NCI-H2227 treated with DMSO at 0.1 percent for 48 hours (cell line): ENCODE data around the gene PRODH2.
"Not testable (repeated sequence)": the region's sequence is repeated elsewhere in the genome, so short reads cannot be mapped to it uniquely, and the experiment has no call there.

ENCODE experiments used
- DNase-seq: peaks from one replicate; lab custom pipeline; 2025; lab: John Stamatoyannopoulos, UW

PRODH2 gene

GRCh38 chr19:35796645-35797542 lies 15.8 kb downstream of the PRODH2 start:
- DNase-seq, result no peak

DNA sequence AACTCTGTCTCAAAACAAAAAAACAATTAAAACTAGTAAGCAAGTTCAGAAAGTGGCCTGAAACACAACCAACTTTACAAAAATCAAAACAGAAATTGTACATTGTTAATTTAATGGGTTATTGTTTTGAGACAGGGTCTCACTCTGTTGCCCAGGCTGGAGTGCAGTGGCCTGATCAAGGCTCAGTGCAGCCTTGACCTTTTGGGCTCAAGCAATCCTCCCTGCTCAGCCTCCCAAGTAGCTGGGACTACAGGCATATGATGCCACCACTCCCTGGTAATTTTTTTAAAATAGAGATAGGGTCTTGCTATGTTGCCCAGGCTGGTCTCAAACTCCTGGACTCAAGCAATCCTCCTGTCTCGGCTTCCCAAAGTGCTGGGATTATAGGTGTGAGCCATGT lies 17.1 kb downstream of the PRODH2 start:
- DNase-seq, result not testable (repeated sequence)

DNA sequence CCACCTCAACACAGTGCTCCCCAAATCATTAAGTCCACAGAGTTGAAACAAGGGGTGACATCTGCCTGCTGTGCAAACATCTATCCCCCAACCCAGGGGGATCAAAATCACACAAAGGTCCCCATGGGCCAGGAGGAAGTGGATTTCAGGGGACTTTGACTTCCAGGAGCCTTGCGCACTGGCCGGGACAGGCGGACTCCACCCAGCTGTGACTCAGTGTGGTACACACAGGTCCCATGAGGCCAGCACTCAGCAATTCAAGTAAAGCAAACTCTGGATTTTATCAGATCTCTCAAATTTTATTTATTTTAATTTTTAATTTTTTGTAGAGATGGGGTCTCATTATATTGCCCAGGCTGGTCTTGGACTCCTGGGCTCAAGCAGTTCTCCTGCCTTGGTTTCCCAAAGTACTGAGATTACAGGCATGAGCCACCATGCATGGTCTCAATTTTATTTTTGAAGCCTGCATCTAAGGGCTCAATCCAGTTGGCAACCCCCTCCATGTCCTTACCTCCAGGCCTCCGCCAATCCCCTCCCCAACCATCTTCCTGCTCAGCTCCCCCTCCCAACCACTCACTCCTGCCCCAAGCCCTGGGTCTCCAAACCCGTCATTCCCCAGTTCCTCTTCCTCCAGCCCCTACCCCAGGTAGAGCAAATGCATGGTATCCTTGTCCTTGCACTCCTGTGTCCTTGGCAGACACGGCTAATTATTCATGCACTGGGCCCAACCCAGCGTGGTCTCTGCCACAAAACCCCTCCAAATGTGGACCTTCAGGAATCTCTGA lies 19.1 kb downstream of the PRODH2 start:
- DNase-seq, result no peak

DNA sequence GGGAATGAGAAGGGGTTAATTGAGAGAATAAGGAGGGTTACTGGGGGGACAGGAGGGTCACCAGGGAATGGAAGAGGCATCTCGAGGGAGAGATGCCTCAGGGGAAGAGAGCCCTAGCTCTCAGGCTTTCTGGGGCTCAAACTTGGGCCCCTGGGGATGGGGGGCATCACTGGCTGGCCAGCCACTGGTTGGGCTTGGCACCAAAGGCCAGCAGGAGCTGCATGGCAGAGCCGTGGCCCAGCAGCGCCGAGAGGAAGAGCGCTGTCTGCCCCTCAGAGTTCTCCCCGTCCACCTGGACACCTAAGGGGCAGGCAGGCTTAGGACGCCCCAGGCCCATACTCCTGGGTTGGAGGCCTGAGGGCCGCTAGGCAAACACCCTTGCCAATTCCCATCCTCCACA lies 19.8 kb downstream of the PRODH2 start:
- no peak for DNase-seq

DNA sequence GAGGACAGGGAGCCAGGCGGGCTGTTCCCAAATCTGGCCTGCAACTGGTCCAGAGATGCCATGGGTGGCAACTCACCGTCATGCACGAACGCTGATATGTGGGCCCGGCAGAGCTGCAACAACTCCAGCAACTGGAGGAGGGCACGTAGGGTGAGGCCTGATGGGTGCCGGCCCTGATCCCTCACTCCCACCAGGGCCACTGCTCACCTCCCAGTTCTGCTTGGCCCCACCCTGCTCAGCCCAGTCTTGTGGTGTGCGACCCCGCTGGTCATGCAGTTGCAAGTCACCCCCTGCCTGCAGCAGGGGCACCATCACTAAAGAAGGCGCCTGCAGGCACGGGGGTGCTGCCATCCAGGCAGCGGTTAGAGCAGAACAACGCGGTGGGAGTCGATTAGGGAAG lies 20.3 kb downstream of the PRODH2 start:
- no peak for DNase-seq

DNA sequence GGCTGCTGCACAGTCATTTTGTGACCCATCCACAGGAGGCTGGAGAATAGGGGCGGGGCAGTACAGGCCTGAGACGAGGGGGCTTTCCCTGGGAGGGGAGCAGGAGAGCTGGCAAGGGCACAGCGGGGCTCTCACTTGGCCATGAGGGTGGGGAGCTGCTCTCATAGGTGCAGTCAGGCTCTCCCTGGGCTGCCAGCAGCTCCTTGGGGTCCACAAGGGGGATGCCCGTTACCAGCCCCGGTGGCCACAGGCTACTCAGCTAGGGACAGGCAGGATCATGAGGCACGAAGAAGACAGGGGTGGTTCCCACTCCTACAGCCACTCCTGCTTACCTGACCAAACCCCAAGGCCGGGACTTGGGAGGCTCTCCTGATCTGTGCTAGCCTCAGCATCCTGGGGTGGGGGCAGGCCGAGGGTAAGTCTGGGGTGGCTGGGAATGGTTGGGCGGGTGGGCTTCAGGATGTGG lies 20.8 kb downstream of the PRODH2 start:
- no peak for DNase-seq

DNA sequence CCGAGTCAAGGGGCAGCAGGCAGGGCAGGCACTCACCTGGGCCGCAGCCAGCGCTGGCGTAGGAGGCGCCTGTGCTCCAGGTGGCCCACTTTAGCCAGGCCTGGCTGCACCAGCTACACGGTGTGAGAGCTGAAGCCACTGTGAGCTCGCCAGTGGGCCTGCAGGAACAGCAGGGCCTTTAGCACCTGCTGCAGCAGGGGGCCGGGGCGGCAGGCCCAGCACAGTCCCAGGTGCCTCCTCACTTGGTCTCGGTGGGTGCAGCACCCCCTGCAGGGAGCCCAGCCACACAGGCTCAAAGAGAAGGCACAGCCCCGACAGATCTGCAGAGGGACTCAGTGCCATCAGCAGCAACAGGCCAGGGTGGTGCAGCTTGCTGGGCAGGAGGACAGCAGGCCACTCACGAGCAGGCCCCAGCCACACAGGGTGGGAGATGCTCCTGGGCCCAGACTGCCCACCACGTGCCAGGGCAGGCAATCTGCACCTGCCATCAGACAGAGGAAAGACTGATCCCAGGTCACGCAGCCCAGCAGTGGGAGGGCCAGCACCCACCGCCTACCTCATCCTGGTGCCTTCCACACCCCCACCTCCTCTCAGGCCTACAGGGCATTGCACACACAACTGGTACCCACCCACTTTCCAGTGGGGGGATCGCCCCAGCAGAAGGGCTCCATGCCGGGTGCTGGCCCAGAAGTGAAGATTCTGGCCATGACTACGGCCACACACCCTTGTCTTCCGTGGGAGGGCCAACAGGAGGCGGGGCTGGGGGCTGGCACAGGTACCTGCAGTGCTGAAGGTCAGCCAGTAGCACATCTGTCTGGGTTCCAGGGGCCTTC lies 21.4 kb downstream of the PRODH2 start:
- no peak for DNase-seq

DNA sequence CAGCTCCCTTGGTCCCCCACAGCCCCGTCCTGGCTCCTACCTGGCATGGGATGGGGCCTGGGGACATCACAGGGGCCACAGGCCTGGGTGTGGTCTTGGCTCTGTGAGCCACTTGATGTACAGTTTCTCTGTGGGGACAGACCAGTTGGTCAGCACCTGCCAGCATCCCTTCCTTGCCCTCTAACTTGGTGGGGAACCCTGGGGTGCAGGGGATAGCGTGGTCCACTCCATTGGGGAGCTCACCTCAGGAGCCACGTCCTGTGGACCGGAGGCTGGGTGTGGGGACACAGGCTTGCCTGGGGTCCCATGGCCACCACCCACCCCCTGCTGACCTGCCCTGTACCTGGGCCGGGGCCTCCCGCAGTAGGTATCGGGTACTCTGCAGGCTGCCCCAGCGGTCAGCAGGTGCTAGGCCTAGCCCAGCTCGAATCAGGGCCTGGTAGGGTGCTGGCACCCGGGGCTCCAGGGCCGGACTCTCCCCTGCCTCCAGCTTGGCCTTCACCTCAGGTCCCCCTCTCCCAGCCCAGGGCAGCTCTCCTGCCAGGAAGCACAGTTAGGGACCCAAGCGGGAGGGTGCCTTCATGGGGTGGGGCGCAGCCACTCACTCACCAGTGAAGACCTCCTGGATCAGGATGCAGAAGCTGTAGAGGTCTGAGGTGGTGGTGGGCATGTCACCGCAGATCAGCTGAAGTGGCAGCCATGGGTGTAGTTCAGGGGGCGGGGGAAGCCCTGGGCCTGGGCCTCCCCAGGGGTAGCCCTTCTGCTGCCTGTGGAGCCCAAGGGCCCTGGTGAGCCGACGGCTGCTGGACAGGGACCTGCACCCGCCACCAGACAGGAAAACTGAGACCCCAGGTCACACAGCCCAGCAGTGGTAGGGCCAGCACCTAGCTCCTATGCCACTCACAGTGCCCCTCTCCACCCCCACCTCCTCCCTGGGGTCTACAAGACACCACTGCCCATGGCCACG lies 22.4 kb downstream of the PRODH2 start:
- DNase-seq, result no peak

- DNase-seq, result no peak
Observed at GRCh38 chr19:35789195-35789977, 23.3 kb downstream of the PRODH2 start.

DNA sequence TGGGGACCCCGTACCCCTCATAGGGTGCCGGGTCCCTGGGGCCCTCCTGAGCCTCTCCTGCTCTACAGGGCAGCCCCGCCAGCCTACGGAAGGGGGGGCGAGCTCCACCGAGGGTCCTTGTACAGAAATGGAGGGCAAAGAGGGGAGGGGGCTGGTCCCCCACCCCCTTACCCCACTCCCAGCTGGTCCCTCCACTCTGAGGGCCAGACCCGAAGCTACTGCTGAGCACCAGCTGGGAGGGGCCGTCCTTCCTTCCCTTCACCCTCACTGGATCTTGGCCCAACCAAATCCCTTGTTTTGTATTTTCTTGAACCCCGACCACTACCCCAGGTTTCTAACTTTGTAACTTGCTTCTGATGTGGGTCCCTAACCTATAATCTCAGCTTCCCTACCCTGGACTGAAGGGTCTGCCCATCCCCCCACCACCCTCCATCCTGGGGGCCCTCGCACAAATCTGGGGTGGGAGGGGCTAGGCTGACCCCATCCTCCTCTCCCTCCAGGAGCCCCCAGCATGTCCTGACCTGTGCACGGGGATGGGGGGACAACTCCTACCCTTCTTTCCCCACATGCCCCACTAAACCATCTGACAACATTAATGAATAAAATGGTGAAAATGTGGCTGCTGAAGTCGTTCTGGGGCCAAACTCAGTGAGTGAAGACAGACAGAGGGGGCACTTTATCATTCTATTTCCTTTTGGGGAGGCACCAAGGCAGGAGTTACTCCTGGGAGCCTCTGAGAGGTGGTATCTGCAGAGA lies 24.3 kb downstream of the PRODH2 start:
- no peak for DNase-seq

DNA sequence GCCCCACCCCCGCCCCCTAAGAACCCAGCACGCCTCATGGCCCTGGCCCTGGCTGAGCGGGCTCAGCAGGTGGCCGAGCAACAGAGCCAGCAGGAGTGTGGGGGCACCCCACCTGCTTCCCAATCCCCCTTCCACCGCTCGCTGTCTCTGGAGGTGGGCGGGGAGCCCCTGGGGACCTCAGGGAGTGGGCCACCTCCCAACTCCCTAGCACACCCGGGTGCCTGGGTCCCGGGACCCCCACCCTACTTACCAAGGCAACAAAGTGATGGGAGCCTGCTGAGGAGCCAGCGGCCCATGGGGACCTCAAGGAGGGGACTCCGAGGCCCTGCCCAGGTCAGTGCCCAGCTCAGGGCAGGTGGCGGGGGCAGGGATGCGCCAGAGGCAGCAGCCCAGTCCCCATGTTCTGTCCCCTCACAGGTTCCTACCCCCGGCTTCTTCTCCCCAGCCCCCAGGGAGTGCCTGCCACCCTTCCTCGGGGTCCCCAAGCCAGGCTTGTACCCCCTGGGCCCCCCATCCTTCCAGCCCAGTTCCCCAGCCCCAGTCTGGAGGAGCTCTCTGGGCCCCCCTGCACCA lies 25.3 kb downstream of the PRODH2 start:
- no peak for DNase-seq

DNA sequence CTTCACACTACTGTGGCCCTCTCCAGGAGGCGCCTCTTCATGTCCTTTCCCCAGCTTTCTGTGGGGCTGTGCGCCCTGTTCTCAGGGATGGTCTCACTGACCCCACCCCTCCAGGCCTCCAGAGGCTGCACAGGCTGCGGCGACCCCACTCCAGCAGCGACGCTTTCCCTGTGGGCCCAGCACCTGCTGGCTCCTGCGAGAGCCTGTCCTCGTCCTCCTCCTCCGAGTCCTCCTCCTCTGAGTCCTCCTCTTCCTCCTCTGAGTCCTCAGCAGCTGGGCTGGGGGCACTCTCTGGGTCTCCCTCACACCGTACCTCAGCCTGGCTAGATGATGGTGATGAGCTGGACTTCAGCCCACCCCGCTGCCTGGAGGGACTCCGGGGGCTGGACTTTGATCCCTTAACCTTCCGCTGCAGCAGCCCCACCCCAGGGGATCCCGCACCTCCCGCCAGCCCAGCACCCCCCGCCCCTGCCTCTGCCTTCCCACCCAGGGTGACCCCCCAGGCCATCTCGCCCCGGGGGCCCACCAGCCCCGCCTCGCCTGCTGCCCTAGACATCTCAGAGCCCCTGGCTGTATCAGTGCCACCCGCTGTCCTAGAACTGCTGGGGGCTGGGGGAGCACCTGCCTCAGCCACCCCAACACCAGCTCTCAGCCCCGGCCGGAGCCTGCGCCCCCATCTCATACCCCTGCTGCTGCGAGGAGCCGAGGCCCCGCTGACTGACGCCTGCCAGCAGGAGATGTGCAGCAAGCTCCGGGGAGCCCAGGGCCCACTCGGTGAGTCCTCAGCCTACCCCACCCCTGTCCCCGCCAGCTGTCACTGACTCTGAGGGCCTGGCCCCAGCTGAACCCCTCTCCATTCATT lies 26.1 kb downstream of the PRODH2 start:
- no peak for DNase-seq

- DNase-seq, result no peak
Observed at GRCh38 chr19:35785339-35785627, 27.4 kb downstream of the PRODH2 start.

GRCh38 chr19:35784503-35785338 lies 27.9 kb downstream of the PRODH2 start:
- DNase-seq, result no peak

DNA sequence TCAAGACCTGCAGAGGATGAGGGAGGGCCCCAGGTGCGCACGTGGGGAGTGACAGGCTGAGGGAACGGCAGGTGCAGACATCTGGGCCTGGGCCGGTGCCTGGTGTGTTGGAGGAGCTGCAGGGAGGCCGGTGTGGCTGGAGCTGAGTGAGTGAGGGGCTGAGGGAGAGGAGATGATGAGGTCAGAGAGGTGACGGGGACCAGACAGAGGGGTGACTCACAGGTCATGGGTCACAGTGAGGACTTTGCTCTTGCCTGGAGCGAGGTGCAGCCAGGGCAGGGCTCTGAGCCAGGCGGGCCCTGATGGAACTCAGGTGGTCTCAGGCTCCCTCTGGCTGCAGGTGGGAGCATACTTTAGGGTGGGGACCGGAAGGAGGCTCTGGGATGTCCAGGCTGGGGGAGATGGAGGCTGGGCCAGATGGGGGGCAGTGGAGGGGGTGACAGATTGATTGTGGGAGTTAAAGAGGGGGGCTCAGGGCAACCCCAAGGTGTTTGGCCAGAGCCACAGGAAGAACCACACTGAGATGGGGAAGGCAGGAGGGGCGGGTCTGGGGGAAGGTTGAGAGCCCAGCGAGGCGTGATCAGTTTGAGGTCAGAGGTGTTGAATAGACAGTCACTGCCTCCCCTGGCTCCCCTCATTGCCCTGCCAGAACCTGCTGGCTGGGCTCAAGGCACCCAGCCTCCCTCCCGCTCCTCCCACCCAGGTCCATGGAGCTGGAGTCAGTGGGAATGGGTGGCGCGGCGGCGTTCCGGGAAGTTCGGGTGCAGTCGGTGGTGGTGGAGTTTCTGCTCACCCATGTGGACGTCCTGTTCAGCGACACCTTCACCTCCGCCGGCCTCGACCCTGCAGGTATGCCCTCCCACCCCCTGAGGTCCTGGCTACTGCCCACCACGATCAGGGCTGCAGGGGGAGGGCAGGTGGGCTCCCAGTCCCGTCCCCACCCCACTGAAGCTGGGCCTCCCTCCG lies 28.9 kb downstream of the PRODH2 start:
- no peak for DNase-seq

- no peak for DNase-seq
Observed at GRCh38 chr19:35782589-35782988, 30.1 kb downstream of the PRODH2 start.
